Upper lobe of left lung (tissue), 6 donors: ENCODE results near the gene SIRPA. TPM values are rescaled to one million over a fixed set of nuclear protein-coding genes. Genes with fewer than 3 reads are reported as not detected.

Source experiments
- ATAC-seq, 2 donors: fragments of 200-7000 bp; cut with Tn5 transposase; one replicate each; pipeline ENCODE4 v1.9.1; 2022; ENCODE audit warnings: mild to moderate bottlenecking in 2 of 2, moderate library complexity in 2 of 2; ENCODE audit not compliant: low FRiP score in 2 of 2
- DNase-seq, 2 donors: peaks; one replicate each; pipeline ENCODE4 v3.0.0-alpha.2; 2019 to 2020
- H3K27ac ChIP-seq, 4 donors: fragments of 200-600 bp; sonication (generic); one replicate each; pipeline ENCODE4 v1.5.1; 2016 to 2019
- H3K27me3 ChIP-seq, 4 donors: fragments of 200-600 bp; sonication (generic); one replicate each; pipeline ENCODE4 v1.5.1; 2017 to 2019
- H3K36me3 ChIP-seq, 4 donors: fragments of 200-600 bp; sonication (generic); one replicate each; pipeline ENCODE4 v1.5.1; 2016 to 2019
- H3K4me1 ChIP-seq, 4 donors: fragments of 200-600 bp; sonication (generic); one replicate each; pipeline ENCODE4 v1.5.1; 2018 to 2019
- H3K4me3 ChIP-seq, 4 donors: fragments of 200-600 bp; sonication (generic); one replicate each; pipeline ENCODE4 v1.5.1; 2017 to 2019; ENCODE audit warnings: mild to moderate bottlenecking in 2 of 4, moderate library complexity in 1 of 4
- H3K9me3 ChIP-seq, 4 donors: fragments of 200-600 bp; sonication (generic); one replicate each; pipeline ENCODE4 v1.5.1; 2018 to 2019
- CTCF ChIP-seq, 6 experiments: fragments of 450-650 bp in 4 of 6; fragments of 200-600 bp in 2 of 6; sonication (generic) in 2 of 6; IDR thresholded peaks; one replicate each; pipeline ENCODE4 v1.5.1; 2016 to 2019; ENCODE audit warnings: antibody characterized with exemption in 6 of 6
- EP300 ChIP-seq, 4 donors: sonication (generic); formaldehyde crosslinking; IDR thresholded peaks; one replicate each; pipeline ENCODE4 v1.5.1; 2017; ENCODE audit warnings: antibody characterized with exemption in 4 of 4, control low read depth in 2 of 4
- POLR2A ChIP-seq, 4 donors: fragments of 450-650 bp; IDR thresholded peaks; one replicate each; pipeline ENCODE4 v1.5.1; 2016 to 2017; ENCODE audit warnings: antibody characterized with exemption in 4 of 4, mild to moderate bottlenecking in 2 of 4
- POLR2AphosphoS5 ChIP-seq, 2 donors: sonication (generic); formaldehyde crosslinking; IDR thresholded peaks; one replicate each; pipeline ENCODE4 v1.5.1; 2017; ENCODE audit warnings: antibody characterized with exemption in 2 of 2
- WGBS, 2 donors: methylation state at CpG; one replicate each; pipeline ENCODE4 v1.1.5; 2017 to 2018; 5-methylcytosine and 5-hydroxymethylcytosine counted together
- total RNA-seq, 6 donors: library from RNA; depleted of rRNA in 4 of 6; stranded (reverse); fragments of >200 nt in 4 of 6; gene quantifications; one replicate each; pipeline versions ENCODE4 v1.1.0 to v1.2.1, GENCODE V29; 2016 to 2021
- donor health status: DM: no; HTN: no; CAD: no; lungs with moderate emphysema.
- donor health status: DM: no; HTN: yes; CAD: no; lungs with severe emphysema.

SIRPA gene
- total RNA-seq, 6 donors from 2014 or later: 36.3 to 119 (median 60.4) TPM

- H3K9me3 ChIP-seq: no peaks in the 10 kb centered on the region
- H3K27ac ChIP-seq: no peak overlapping the region
- 53 to 61% methylated on average over 3 to 7 of the region's 7 CpGs for WGBS, 2 donors
- ATAC-seq (no peak), DNase-seq (no peak)
- no peak overlapping the region for H3K4me3 ChIP-seq
- no peaks in the 10 kb centered on the region for H3K36me3 ChIP-seq
- peaks cover 0 to 9% (median 1%) of the 10 kb centered on the region in 4 donors for H3K4me1 ChIP-seq
- TF ChIP-seq POLR2AphosphoS5 (IDR thresholded peaks at IDR 0.05) (no peak), EP300 (IDR thresholded peaks at IDR 0.05) (no peak), CTCF (IDR thresholded peaks at IDR 0.05) (no peak), POLR2A (IDR thresholded peaks at IDR 0.05) (no peak)
- no peaks in the 10 kb centered on the region for H3K27me3 ChIP-seq
Measured at GRCh38 chr20:1875762-1876161, 19.4 kb upstream of the SIRPA start.

GRCh38 chr20:1876217-1876921, 18.8 kb upstream of the SIRPA start:
- 69 to 82% methylated on average over 7 of the region's 7 CpGs for WGBS, 2 donors
- H3K4me3 ChIP-seq: no peak overlapping the region
- peaks cover 3 to 11% (median 7%) of the 10 kb centered on the region in 4 donors for H3K4me1 ChIP-seq
- ATAC-seq: no peak
- TF ChIP-seq CTCF (IDR thresholded peaks at IDR 0.05) (no peak), POLR2A (IDR thresholded peaks at IDR 0.05) (no peak), EP300 (IDR thresholded peaks at IDR 0.05) (no peak), POLR2AphosphoS5 (IDR thresholded peaks at IDR 0.05) (no peak)
- H3K9me3 ChIP-seq: no peaks in the 10 kb centered on the region
- H3K27me3 ChIP-seq: no peaks in the 10 kb centered on the region
- DNase-seq: no peak
- H3K27ac ChIP-seq: no peak overlapping the region
- no peaks in the 10 kb centered on the region for H3K36me3 ChIP-seq

GRCh38 chr20:1876975-1877608, 18.1 kb upstream of the SIRPA start:
- H3K27ac ChIP-seq: no peak overlapping the region
- H3K27me3 ChIP-seq: no peaks in the 10 kb centered on the region
- H3K4me3 ChIP-seq: no peak overlapping the region
- H3K36me3 ChIP-seq: no peaks in the 10 kb centered on the region
- DNase-seq (no peak), ATAC-seq (peak; percentile 25 to 85)
- no peaks in the 10 kb centered on the region for H3K9me3 ChIP-seq
- TF ChIP-seq POLR2A (IDR thresholded peaks at IDR 0.05): no peak
- no peak for TF ChIP-seq POLR2AphosphoS5 (IDR thresholded peaks at IDR 0.05)
- no peak for TF ChIP-seq CTCF (IDR thresholded peaks at IDR 0.05)
- no peak for TF ChIP-seq EP300 (IDR thresholded peaks at IDR 0.05)
- H3K4me1 ChIP-seq: peaks cover 5 to 14% (median 9%) of the 10 kb centered on the region in 4 donors
- 53 to 68% methylated on average over 6 to 9 of the region's 11 CpGs for WGBS, 2 donors

GRCh38 chr20:1877609-1878200, 17.5 kb upstream of the SIRPA start:
- ATAC-seq: no peak
- TF ChIP-seq CTCF (IDR thresholded peaks at IDR 0.05): no peak
- no peak for TF ChIP-seq POLR2A (IDR thresholded peaks at IDR 0.05)
- TF ChIP-seq EP300 (IDR thresholded peaks at IDR 0.05): no peak
- TF ChIP-seq POLR2AphosphoS5 (IDR thresholded peaks at IDR 0.05): no peak
- Histone ChIP-seq H3K36me3 (no peaks in the 10 kb centered on the region), H3K4me1 (peaks cover 5 to 16% (median 9%) of the 10 kb centered on the region in 4 donors), H3K9me3 (no peaks in the 10 kb centered on the region), H3K4me3 (no peak overlapping the region), H3K27ac (no peak overlapping the region), H3K27me3 (no peaks in the 10 kb centered on the region)
- DNase-seq: peak in 1 of 2 donors; percentile 33
- 75 to 83% methylated on average over 10 to 14 of the region's 14 CpGs for WGBS, 2 donors
